Activated B cell treated with CpG ODN at 0.5 μM for 24 hours (primary cell): ENCODE data around the gene SLC36A4. TPM values are rescaled to one million over a fixed set of nuclear protein-coding genes. Genes with fewer than 3 reads are reported as not detected.

Source experiments
- ATAC-seq: fragments of 200-7000 bp; cut with Tn5 transposase; one replicate; pipeline ENCODE4 v1.10.0; 2021; ENCODE audit warnings: low read depth, mild to moderate bottlenecking, moderate library complexity
- CTCF ChIA-PET: fragments of 350-600 bp; sonication (Branson Sonifier 250); formaldehyde crosslinking; loops from one replicate; lab custom pipeline; 2021; ENCODE audit warnings: antibody characterized with exemption; lab: Charles Lee
- POLR2A ChIA-PET: fragments of 350-600 bp; sonication (Branson Sonifier 250); formaldehyde crosslinking; loops from one replicate; lab custom pipeline; 2021; ENCODE audit warnings: antibody characterized with exemption; lab: Charles Lee
- DNase-seq: peaks from one replicate; pipeline ENCODE4 v3.0.0; 2022
- H3K27ac Mint-ChIP-seq: one replicate; pipeline ENCODE4 v1.8.0; 2020; ENCODE audit warnings: mixed read lengths
- H3K27me3 Mint-ChIP-seq: one replicate; pipeline ENCODE4 v1.8.0; 2021; ENCODE audit warnings: mixed read lengths
- H3K36me3 Mint-ChIP-seq: one replicate; pipeline ENCODE4 v1.8.0; 2021; ENCODE audit warnings: low read depth, mixed read lengths
- H3K4me1 Mint-ChIP-seq: one replicate; pipeline ENCODE4 v1.8.0; 2021; ENCODE audit warnings: mixed read lengths
- H3K4me3 Mint-ChIP-seq: one replicate; pipeline ENCODE4 v1.8.0; 2020; ENCODE audit warnings: mild to moderate bottlenecking, mixed read lengths
- H3K9me3 Mint-ChIP-seq: one replicate; pipeline ENCODE4 v1.8.0; 2020; ENCODE audit warnings: mixed read lengths
- intact Hi-C: fragments of 100-400 bp; cut with micrococcal nuclease; formaldehyde crosslinking; loops from one replicate; pipeline ENCODE4 v1.15.1; 2024
- total RNA-seq: library from RNA; stranded (reverse); gene quantifications from 2 replicates; pipeline ENCODE4 v1.2.3, GENCODE V29; 2022
- TF ChIP-seq, protein P1 (sequence below): fragments of 200-600 bp; IDR thresholded peaks from one replicate; pipeline ENCODE4 v1.8.0; 2022; ENCODE audit warnings: antibody characterized with exemption, mild to moderate bottlenecking

SLC36A4 gene
- total RNA-seq, 1 donor from 2014 or later = 17.0 TPM

DNA sequence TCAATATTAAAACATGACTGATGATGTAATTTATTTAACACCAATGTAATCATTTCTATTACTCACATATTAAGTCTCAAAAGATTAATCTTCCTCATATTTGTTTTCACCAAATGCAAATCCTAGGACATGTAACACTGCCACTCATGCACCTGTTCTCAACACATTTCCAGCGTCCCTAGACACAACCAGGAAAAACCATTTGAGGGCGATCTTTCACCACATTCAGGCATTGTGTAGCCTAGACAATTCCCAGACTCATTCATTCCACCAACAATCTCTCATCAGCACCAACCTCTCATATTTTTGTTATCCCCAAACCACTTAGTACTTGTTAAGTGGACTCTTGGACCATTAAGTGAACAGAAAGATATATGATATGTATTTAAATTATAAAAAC is 66.1 kb downstream of the SLC36A4 start:
- no peaks in the 10 kb centered on the region for H3K9me3 Mint-ChIP-seq
- H3K36me3 Mint-ChIP-seq = no peaks in the 10 kb centered on the region
- DNase-seq (no peak), ATAC-seq (no peak)
- peaks cover 6% of the 10 kb centered on the region for H3K27me3 Mint-ChIP-seq
- ChIA-PET CTCF (no interaction called here), POLR2A (no interaction called here)
- no peak overlapping the region for H3K27ac Mint-ChIP-seq
- H3K4me3 Mint-ChIP-seq = no peak overlapping the region
- TF ChIP-seq, protein P1, sequence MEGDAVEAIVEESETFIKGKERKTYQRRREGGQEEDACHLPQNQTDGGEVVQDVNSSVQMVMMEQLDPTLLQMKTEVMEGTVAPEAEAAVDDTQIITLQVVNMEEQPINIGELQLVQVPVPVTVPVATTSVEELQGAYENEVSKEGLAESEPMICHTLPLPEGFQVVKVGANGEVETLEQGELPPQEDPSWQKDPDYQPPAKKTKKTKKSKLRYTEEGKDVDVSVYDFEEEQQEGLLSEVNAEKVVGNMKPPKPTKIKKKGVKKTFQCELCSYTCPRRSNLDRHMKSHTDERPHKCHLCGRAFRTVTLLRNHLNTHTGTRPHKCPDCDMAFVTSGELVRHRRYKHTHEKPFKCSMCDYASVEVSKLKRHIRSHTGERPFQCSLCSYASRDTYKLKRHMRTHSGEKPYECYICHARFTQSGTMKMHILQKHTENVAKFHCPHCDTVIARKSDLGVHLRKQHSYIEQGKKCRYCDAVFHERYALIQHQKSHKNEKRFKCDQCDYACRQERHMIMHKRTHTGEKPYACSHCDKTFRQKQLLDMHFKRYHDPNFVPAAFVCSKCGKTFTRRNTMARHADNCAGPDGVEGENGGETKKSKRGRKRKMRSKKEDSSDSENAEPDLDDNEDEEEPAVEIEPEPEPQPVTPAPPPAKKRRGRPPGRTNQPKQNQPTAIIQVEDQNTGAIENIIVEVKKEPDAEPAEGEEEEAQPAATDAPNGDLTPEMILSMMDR = no peak
- no peaks in the 10 kb centered on the region for H3K4me1 Mint-ChIP-seq
- intact Hi-C loops = no loop called here

DNA sequence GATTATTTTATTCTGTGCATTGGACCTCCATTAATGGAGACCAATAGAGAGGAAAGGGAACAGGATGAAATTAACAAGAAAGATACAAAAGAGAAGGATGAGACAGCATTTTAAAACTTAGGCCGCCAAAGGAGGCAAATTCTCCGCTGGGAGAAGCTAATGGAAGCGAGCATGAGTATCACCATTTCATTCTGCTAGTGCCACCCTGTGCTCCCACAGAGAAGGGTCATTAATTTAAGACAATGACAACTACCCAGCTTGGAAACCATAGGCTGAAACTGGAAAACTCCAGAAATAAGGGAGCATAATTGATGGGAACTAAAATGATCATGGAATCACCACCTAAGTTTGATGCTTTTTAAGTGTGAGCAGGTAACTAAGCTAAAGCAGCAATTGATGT is 69.2 kb downstream of the SLC36A4 start:
- intact Hi-C loops = no loop called here
- H3K27ac Mint-ChIP-seq = no peak overlapping the region
- ATAC-seq (no peak), DNase-seq (no peak)
- CTCF ChIA-PET = no interaction called here
- H3K36me3 Mint-ChIP-seq = no peaks in the 10 kb centered on the region
- no peaks in the 10 kb centered on the region for H3K9me3 Mint-ChIP-seq
- TF ChIP-seq, protein P1 = no peak
- POLR2A ChIA-PET = no interaction called here
- no peak overlapping the region for H3K4me3 Mint-ChIP-seq
- H3K4me1 Mint-ChIP-seq = no peaks in the 10 kb centered on the region
- peaks cover 6% of the 10 kb centered on the region for H3K27me3 Mint-ChIP-seq

DNA sequence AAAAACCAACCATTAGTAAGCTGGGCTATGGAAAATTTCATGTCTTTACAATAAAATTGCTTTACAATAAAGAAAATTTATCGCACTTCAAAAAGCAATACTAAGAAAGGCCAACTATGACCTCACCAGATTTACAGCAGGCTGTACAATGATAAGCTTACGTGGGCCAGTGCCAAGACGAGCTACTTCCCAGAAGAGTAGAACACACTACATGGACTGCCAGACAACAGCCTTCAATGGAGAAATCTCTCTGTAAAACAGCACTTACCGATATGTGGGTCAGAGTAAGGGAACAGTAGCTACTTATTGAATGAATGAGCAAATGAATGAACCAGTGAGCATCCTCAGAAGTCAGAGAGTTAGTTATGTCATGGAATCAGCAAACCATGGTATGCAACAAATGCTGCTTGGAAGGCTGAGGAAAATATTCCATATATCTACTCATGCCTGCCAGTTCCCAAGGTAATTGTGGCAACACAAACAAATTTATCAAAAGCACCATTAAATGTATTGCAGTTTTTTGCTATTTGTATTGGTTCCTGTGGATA is 74.4 kb downstream of the SLC36A4 start:
- H3K9me3 Mint-ChIP-seq = no peaks in the 10 kb centered on the region
- TF ChIP-seq, protein P1 = no peak
- intact Hi-C loops = no loop called here
- no peak overlapping the region for H3K27ac Mint-ChIP-seq
- no peak overlapping the region for H3K4me3 Mint-ChIP-seq
- ChIA-PET CTCF (no interaction called here), POLR2A (no interaction called here)
- H3K36me3 Mint-ChIP-seq = no peaks in the 10 kb centered on the region
- ATAC-seq = no peak
- H3K27me3 Mint-ChIP-seq = peaks cover 17% of the 10 kb centered on the region
- DNase-seq = no peak
- H3K4me1 Mint-ChIP-seq = no peaks in the 10 kb centered on the region

DNA sequence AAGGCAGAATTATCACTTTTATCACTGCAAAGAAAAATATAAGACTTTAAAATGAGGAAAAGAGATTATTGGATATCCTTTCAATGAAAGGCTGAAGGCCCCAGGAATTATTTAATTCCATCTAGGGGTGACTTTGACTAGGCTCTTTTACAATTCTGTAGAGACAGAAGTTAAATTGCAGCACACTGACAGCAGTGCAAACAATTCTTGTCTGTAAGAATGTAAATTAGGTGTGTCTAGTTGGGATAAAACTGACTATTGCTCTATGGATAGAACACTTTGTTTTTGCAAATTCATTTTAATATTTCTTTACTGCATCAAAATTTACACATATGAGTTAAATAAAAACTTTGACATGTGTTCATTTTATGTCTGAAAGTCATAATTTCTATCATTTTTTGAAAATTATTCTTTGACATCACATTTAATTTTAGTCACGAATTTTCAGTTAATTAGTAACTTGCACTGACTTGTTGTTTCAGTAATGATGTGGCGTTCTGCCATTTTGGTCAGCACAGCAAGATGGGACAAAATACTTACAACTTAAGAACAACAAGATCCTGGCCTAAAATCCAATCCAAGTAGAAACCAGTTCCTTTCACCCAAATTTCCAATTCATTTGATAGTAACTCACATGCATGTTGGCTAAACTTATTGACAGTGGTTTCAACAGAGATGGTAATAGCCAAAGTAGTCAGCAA is 75.1 kb downstream of the SLC36A4 start:
- Mint-ChIP-seq H3K27me3 (peaks cover 18% of the 10 kb centered on the region), H3K9me3 (no peaks in the 10 kb centered on the region), H3K4me3 (no peak overlapping the region), H3K27ac (no peak overlapping the region), H3K36me3 (no peaks in the 10 kb centered on the region), H3K4me1 (no peaks in the 10 kb centered on the region)
- ChIA-PET POLR2A (no interaction called here), CTCF (no interaction called here)
- ATAC-seq = no peak
- TF ChIP-seq, protein P1 = no peak
- intact Hi-C loops = no loop called here
- no peak for DNase-seq

DNA sequence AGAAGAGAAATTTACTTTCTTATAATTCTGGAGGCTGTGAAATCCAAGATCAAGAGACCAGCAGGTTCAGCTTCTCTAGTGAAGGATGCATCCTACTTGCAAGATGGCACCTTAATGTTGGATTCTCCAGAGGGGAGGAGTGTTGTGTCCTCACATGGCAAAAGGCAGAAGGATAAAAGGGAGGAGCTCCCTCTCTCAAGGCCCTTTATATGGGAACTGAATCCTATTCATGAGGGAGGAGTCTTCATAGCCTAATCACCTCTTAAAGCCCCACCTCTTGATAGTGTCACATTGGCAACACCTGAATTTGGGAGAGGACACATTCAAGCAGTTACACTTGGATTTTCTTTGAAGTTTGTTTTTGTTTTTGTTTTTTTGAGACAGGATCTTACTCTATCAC is 79.5 kb downstream of the SLC36A4 start:
- intact Hi-C loops = no loop called here
- no peak overlapping the region for H3K27ac Mint-ChIP-seq
- ChIA-PET POLR2A (no interaction called here), CTCF (no interaction called here)
- H3K4me3 Mint-ChIP-seq = no peak overlapping the region
- no peaks in the 10 kb centered on the region for H3K4me1 Mint-ChIP-seq
- no peak for DNase-seq
- TF ChIP-seq, protein P1 = no peak
- no peaks in the 10 kb centered on the region for H3K9me3 Mint-ChIP-seq
- ATAC-seq = no peak
- H3K36me3 Mint-ChIP-seq = no peaks in the 10 kb centered on the region
- H3K27me3 Mint-ChIP-seq = peaks cover 19% of the 10 kb centered on the region
